Prostate gland (tissue), 2 donors: ENCODE measurements around the gene BRICD5.

Experiments used
- POLR2A ChIP-seq: fragments of 450-650 bp; IDR thresholded peaks from one replicate; pipeline ENCODE4 v1.6.1; 2016; ENCODE audit warnings: antibody characterized with exemption, mild to moderate bottlenecking
- TF ChIP-seq, protein P1 (sequence below), 4 experiments: fragments of 200-600 bp in 2 of 4; fragments of 450-650 bp in 2 of 4; sonication (generic) in 2 of 4; IDR thresholded peaks; 1 replicate in 3 of 4; 2 replicates in 1 of 4; pipeline ENCODE4 v1.5.1; 2016 to 2019; ENCODE audit warnings: antibody characterized with exemption in 4 of 4, mild to moderate bottlenecking in 2 of 4, moderate library complexity in 2 of 4

DNA sequence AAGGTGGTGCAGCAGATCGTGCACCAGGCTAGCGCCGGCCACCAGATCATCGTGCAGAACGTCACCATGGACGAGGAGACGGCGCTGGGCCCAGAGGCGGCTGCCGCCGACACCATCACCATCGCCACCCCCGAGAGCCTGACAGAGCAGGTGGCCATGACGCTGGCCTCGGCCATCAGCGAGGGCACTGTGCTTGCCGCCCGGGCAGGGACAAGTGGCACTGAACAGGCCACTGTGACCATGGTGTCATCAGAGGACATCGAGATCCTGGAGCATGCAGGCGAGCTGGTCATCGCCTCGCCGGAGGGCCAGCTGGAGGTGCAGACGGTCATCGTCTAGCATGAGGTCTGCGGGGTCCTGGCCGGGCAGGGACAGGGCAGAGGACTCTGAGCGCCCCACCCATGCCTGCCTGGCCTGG, 24.6 kb upstream of the BRICD5 start:
- TF ChIP-seq, protein P1, sequence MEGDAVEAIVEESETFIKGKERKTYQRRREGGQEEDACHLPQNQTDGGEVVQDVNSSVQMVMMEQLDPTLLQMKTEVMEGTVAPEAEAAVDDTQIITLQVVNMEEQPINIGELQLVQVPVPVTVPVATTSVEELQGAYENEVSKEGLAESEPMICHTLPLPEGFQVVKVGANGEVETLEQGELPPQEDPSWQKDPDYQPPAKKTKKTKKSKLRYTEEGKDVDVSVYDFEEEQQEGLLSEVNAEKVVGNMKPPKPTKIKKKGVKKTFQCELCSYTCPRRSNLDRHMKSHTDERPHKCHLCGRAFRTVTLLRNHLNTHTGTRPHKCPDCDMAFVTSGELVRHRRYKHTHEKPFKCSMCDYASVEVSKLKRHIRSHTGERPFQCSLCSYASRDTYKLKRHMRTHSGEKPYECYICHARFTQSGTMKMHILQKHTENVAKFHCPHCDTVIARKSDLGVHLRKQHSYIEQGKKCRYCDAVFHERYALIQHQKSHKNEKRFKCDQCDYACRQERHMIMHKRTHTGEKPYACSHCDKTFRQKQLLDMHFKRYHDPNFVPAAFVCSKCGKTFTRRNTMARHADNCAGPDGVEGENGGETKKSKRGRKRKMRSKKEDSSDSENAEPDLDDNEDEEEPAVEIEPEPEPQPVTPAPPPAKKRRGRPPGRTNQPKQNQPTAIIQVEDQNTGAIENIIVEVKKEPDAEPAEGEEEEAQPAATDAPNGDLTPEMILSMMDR (IDR thresholded peaks at IDR 0.05): no peak
- TF ChIP-seq POLR2A: no peak
